ENCODE data around the gene RHBDL1. TPM values are rescaled to one million over a fixed set of nuclear protein-coding genes. Genes with fewer than 3 reads are reported as not detected.

Gene RHBDL1
- total and polyA plus RNA-seq, 4 donors, result 0.35 to 0.84 (median 0.70) TPM

- Histone ChIP-seq H3K9me3 (ENCODE audit: control insufficient read depth in 4 of 4, low read length in 3 of 4) (no peaks in the 10 kb centered on the region), H3K36me3 (ENCODE audit: control insufficient read depth in 4 of 4, insufficient read depth in 3 of 4, low read depth in 1 of 4, low read length in 3 of 4) (peaks cover 0 to 2% (median 0%) of the 10 kb centered on the region in 4 donors), H3K4me1 (ENCODE audit: control insufficient read depth in 4 of 4, insufficient read depth in 4 of 4, low read length in 3 of 4) (peaks cover 14 to 26% (median 18%) of the 10 kb centered on the region in 4 donors), H3K27ac (ENCODE audit: low read depth in 1 of 2, low read length in 2 of 2) (no peak overlapping the region), H3K27me3 (ENCODE audit: control insufficient read depth in 4 of 4, insufficient read depth in 4 of 4, low read length in 3 of 4) (no peaks in the 10 kb centered on the region), H3K4me3 (ENCODE audit: low read depth in 1 of 3, low read length in 3 of 3) (no peak overlapping the region), H3K9ac (ENCODE audit: low read depth in 1 of 2, low read length in 2 of 2) (no peak overlapping the region)
- no peak for DNase-seq (ENCODE audit: low spot score)
- no peak for TF ChIP-seq CTCF (IDR thresholded peaks at IDR 0.05; ENCODE audit: low read depth, low read length, missing input control)
- no peak for TF ChIP-seq MAX (IDR thresholded peaks at IDR 0.05)
- TF ChIP-seq, protein P1, sequence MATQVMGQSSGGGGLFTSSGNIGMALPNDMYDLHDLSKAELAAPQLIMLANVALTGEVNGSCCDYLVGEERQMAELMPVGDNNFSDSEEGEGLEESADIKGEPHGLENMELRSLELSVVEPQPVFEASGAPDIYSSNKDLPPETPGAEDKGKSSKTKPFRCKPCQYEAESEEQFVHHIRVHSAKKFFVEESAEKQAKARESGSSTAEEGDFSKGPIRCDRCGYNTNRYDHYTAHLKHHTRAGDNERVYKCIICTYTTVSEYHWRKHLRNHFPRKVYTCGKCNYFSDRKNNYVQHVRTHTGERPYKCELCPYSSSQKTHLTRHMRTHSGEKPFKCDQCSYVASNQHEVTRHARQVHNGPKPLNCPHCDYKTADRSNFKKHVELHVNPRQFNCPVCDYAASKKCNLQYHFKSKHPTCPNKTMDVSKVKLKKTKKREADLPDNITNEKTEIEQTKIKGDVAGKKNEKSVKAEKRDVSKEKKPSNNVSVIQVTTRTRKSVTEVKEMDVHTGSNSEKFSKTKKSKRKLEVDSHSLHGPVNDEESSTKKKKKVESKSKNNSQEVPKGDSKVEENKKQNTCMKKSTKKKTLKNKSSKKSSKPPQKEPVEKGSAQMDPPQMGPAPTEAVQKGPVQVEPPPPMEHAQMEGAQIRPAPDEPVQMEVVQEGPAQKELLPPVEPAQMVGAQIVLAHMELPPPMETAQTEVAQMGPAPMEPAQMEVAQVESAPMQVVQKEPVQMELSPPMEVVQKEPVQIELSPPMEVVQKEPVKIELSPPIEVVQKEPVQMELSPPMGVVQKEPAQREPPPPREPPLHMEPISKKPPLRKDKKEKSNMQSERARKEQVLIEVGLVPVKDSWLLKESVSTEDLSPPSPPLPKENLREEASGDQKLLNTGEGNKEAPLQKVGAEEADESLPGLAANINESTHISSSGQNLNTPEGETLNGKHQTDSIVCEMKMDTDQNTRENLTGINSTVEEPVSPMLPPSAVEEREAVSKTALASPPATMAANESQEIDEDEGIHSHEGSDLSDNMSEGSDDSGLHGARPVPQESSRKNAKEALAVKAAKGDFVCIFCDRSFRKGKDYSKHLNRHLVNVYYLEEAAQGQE (IDR thresholded peaks at IDR 0.05), result no peak
- WGBS, result 96% methylated on average over 21 of the region's 21 CpGs
These were observed 12.9 kb upstream of the RHBDL1 start for GRCh38 chr16:662597-662996.

DNA sequence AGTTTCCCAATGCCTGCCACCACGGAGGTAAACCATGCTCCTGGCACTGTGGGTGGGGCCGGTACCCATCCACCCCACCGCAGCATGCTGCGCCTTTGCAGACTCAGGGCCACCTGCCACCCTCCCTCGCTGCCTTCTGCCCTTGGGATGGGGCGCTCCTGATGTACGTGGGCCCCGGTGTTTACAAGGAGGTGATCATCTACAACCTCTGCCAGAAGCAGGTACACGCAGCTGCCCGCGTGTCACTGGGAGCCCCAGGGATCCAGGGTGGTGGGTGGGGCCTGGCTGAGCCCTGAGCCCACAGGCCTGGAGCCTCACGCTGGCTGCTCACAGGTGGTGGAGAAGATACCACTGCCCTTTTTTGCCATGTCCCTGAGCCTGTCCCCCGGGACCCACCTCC lies 8.9 kb upstream of the RHBDL1 start:
- DNase-seq (ENCODE audit: low spot score), result no peak
- H3K36me3 ChIP-seq (ENCODE audit: control insufficient read depth in 4 of 4, insufficient read depth in 3 of 4, low read depth in 1 of 4, low read length in 3 of 4), result peaks cover 0 to 16% (median 7%) of the 10 kb centered on the region in 4 donors
- 96% methylated on average over 13 of the region's 13 CpGs for WGBS
- no peak overlapping the region for H3K4me3 ChIP-seq (ENCODE audit: low read depth in 1 of 3, low read length in 3 of 3)
- H3K27me3 ChIP-seq (ENCODE audit: control insufficient read depth in 4 of 4, insufficient read depth in 4 of 4, low read length in 3 of 4), result no peaks in the 10 kb centered on the region
- no peak for TF ChIP-seq GABPA (IDR thresholded peaks at IDR 0.05 in 1 of 2, conservative IDR thresholded peaks at IDR 0.05 in 1 of 2)
- H3K9ac ChIP-seq (ENCODE audit: low read depth in 1 of 2, low read length in 2 of 2), result no peak overlapping the region
- no peak overlapping the region for H3K27ac ChIP-seq (ENCODE audit: low read depth in 1 of 2, low read length in 2 of 2)
- no peaks in the 10 kb centered on the region for H3K9me3 ChIP-seq (ENCODE audit: control insufficient read depth in 4 of 4, low read length in 3 of 4)
- peaks cover 10 to 29% (median 21%) of the 10 kb centered on the region in 4 donors for H3K4me1 ChIP-seq (ENCODE audit: control insufficient read depth in 4 of 4, insufficient read depth in 4 of 4, low read length in 3 of 4)

- H3K27me3 ChIP-seq (ENCODE audit: control insufficient read depth in 4 of 4, insufficient read depth in 4 of 4, low read length in 3 of 4), result no peaks in the 10 kb centered on the region
- 86% methylated on average over 22 of the region's 22 CpGs for WGBS
- peak overlapping the region in 1 of 2 donors; percentile 48 for H3K9ac ChIP-seq (ENCODE audit: low read depth in 1 of 2, low read length in 2 of 2)
- peaks cover 4 to 21% (median 11%) of the 10 kb centered on the region in 4 donors for H3K36me3 ChIP-seq (ENCODE audit: control insufficient read depth in 4 of 4, insufficient read depth in 3 of 4, low read depth in 1 of 4, low read length in 3 of 4)
- DNase-seq (ENCODE audit: low spot score), result no peak
- peaks cover 7 to 23% (median 15%) of the 10 kb centered on the region in 4 donors for H3K4me1 ChIP-seq (ENCODE audit: control insufficient read depth in 4 of 4, insufficient read depth in 4 of 4, low read length in 3 of 4)
- no peak for TF ChIP-seq FOXA2 (IDR thresholded peaks at IDR 0.05)
- no peak for TF ChIP-seq HNF4G (IDR thresholded peaks at IDR 0.05)
- TF ChIP-seq GABPA (IDR thresholded peaks at IDR 0.05 in 1 of 2, conservative IDR thresholded peaks at IDR 0.05 in 1 of 2), result no peak
- no peak for TF ChIP-seq SP1 (IDR thresholded peaks at IDR 0.05)
- TF ChIP-seq CTCF (IDR thresholded peaks at IDR 0.05; ENCODE audit: low read depth, low read length, missing input control), result no peak
- TF ChIP-seq TAF1 (conservative IDR thresholded peaks at IDR 0.05), result no peak
- TF ChIP-seq EGR1 (IDR thresholded peaks at IDR 0.05; ENCODE audit: low read depth in 2 of 2), result no peak
- no peak overlapping the region for H3K27ac ChIP-seq (ENCODE audit: low read depth in 1 of 2, low read length in 2 of 2)
- no peaks in the 10 kb centered on the region for H3K9me3 ChIP-seq (ENCODE audit: control insufficient read depth in 4 of 4, low read length in 3 of 4)
- H3K4me3 ChIP-seq (ENCODE audit: low read depth in 1 of 3, low read length in 3 of 3), result no peak overlapping the region
These were observed 8.2 kb upstream of the RHBDL1 start for GRCh38 chr16:667113-667779.

All from liver (tissue), 9 donors.